Measurements from ENCODE around the gene TKT. TPM values are rescaled to one million over a fixed set of nuclear protein-coding genes. Genes with fewer than 3 reads are reported as not detected.

Gene TKT
- total RNA-seq, 6 experiments from 2014 or later = 98.9 to 257 (median 146) TPM

GRCh38 chr3:53181024-53181371, 74.8 kb downstream of the TKT start:
- intact Hi-C loops (cut with DNase I) = no loop called here
- ATAC-seq (no peak), DNase-seq (no peak)
- no peaks in the 10 kb centered on the region for H3K9me3 ChIP-seq
- H3K4me3 ChIP-seq = no peak overlapping the region
- WGBS (ENCODE audit: insufficient coverage, low coverage, low lambda C conversion rate, missing lambda C conversion rate) = no CpG with 5 or more reads among the region's 4 CpGs
- no peaks in the 10 kb centered on the region for H3K27me3 ChIP-seq
- H3K36me3 ChIP-seq = peaks cover 0 to 10% (median 4%) of the 10 kb centered on the region in 4 donors
- no peak for TF ChIP-seq CTCF (IDR thresholded peaks at IDR 0.05)
- TF ChIP-seq POLR2A (IDR thresholded peaks at IDR 0.05) = no peak
- H3K27ac ChIP-seq = no peak overlapping the region
- no peaks in the 10 kb centered on the region for H3K4me1 ChIP-seq

- no peak overlapping the region for H3K27ac ChIP-seq
- H3K4me3 ChIP-seq = no peak overlapping the region
- DNase-seq = no peak
- TF ChIP-seq CTCF (IDR thresholded peaks at IDR 0.05) (no peak), POLR2A (IDR thresholded peaks at IDR 0.05) (no peak)
- no peaks in the 10 kb centered on the region for H3K4me1 ChIP-seq
- H3K9me3 ChIP-seq = no peaks in the 10 kb centered on the region
- WGBS (ENCODE audit: insufficient coverage, low coverage, low lambda C conversion rate, missing lambda C conversion rate) = 80% methylated on average over 3 of the region's 11 CpGs
- peaks cover 0 to 10% (median 4%) of the 10 kb centered on the region in 4 donors for H3K36me3 ChIP-seq
- intact Hi-C loops (cut with DNase I) = no loop called here
- no peaks in the 10 kb centered on the region for H3K27me3 ChIP-seq
- peak; percentile 50 to 83 (median 62) for ATAC-seq
Measured at GRCh38 chr3:53180305-53181023, 75.4 kb downstream of the TKT start.

- no peak overlapping the region for H3K27ac ChIP-seq
- H3K27me3 ChIP-seq = no peaks in the 10 kb centered on the region
- peaks cover 0 to 10% (median 4%) of the 10 kb centered on the region in 4 donors for H3K36me3 ChIP-seq
- intact Hi-C loops (cut with DNase I) = no loop called here
- no peak for DNase-seq
- ATAC-seq = no peak
- no peak for TF ChIP-seq POLR2A (IDR thresholded peaks at IDR 0.05)
- no peak for TF ChIP-seq CTCF (IDR thresholded peaks at IDR 0.05)
- no peaks in the 10 kb centered on the region for H3K9me3 ChIP-seq
- no peaks in the 10 kb centered on the region for H3K4me1 ChIP-seq
- H3K4me3 ChIP-seq = no peak overlapping the region
- WGBS (ENCODE audit: insufficient coverage, low coverage, low lambda C conversion rate, missing lambda C conversion rate) = 98% methylated on average over 6 of the region's 20 CpGs
Measured at GRCh38 chr3:53179580-53179979, 76.2 kb downstream of the TKT start.

- DNase-seq = no peak
- Histone ChIP-seq H3K4me1 (no peaks in the 10 kb centered on the region), H3K4me3 (no peak overlapping the region), H3K27ac (no peak overlapping the region), H3K36me3 (peaks cover 0 to 9% (median 2%) of the 10 kb centered on the region in 4 donors), H3K27me3 (no peaks in the 10 kb centered on the region), H3K9me3 (no peaks in the 10 kb centered on the region)
- intact Hi-C loops (cut with DNase I) = no loop called here
- ATAC-seq = no peak
- TF ChIP-seq POLR2A (IDR thresholded peaks at IDR 0.05) = no peak
- TF ChIP-seq CTCF (IDR thresholded peaks at IDR 0.05) = no peak
- WGBS (ENCODE audit: insufficient coverage, low coverage, low lambda C conversion rate, missing lambda C conversion rate) = 100% methylated on average over 6 of the region's 15 CpGs
Measured at GRCh38 chr3:53178246-53178645, 77.6 kb downstream of the TKT start.

Measured in right lobe of liver (tissue), 6 donors.